Tibial nerve (tissue), 4 donors: ENCODE measurements around the gene ZC3H8. TPM values are rescaled to one million over a fixed set of nuclear protein-coding genes. Genes with fewer than 3 reads are reported as not detected.

Experiments used
- DNase-seq, 2 donors: peaks; one replicate each; pipeline ENCODE4 v3.0.0-alpha.2; 2019; ENCODE audit warnings: low spot score in 2 of 2
- H3K27ac ChIP-seq, 4 donors: fragments of 200-600 bp; sonication (generic) in 3 of 4; one replicate each; pipeline ENCODE4 v1.5.1; 2017 to 2019; ENCODE audit warnings: mild to moderate bottlenecking in 1 of 4
- H3K27me3 ChIP-seq, 2 donors: fragments of 200-600 bp; sonication (generic) in 1 of 2; one replicate each; pipeline versions ENCODE4 v1.5.1 to v1.6.0; 2017 to 2019
- H3K36me3 ChIP-seq, 3 donors: fragments of 200-600 bp; sonication (generic); one replicate each; pipeline ENCODE4 v1.5.1; 2018 to 2019
- H3K4me1 ChIP-seq, 4 donors: fragments of 200-600 bp; sonication (generic) in 3 of 4; one replicate each; pipeline ENCODE4 v1.5.1; 2017 to 2019
- H3K4me3 ChIP-seq, 4 donors: fragments of 200-600 bp; sonication (generic) in 3 of 4; one replicate each; pipeline ENCODE4 v1.5.1; 2017 to 2019; ENCODE audit warnings: mild to moderate bottlenecking in 1 of 4, moderate library complexity in 1 of 4
- H3K9me3 ChIP-seq, 4 donors: fragments of 200-600 bp; sonication (generic) in 3 of 4; one replicate each; pipeline ENCODE4 v1.5.1; 2017 to 2019
- EP300 ChIP-seq, 2 donors: sonication (generic); formaldehyde crosslinking; IDR thresholded peaks; one replicate each; pipeline ENCODE4 v1.6.1; 2017; ENCODE audit warnings: antibody characterized with exemption in 2 of 2, mild to moderate bottlenecking in 1 of 2
- POLR2A ChIP-seq, 2 donors: fragments of 450-650 bp; IDR thresholded peaks; one replicate each; pipeline ENCODE4 v1.6.1; 2017; ENCODE audit warnings: antibody characterized with exemption in 2 of 2, mild to moderate bottlenecking in 2 of 2, moderate library complexity in 2 of 2
- whole genome bisulfite sequencing, 2 donors: methylation state at CpG; one replicate each; pipeline ENCODE4 v1.1.5; 2018; 5-methylcytosine and 5-hydroxymethylcytosine counted together
- total RNA-seq, 4 donors: library from RNA; depleted of rRNA; stranded (reverse); fragments of >200 nt; gene quantifications; one replicate each; pipeline ENCODE4 v1.1.0, GENCODE V29; 2016
- TF ChIP-seq, protein P1 (sequence below), 5 experiments: fragments of 200-600 bp in 3 of 5; fragments of 450-650 bp in 2 of 5; sonication (generic) in 3 of 5; IDR thresholded peaks; one replicate each; pipeline ENCODE4 v1.5.1; 2016 to 2019; ENCODE audit warnings: antibody characterized with exemption in 5 of 5, mild to moderate bottlenecking in 3 of 5, moderate library complexity in 2 of 5

ZC3H8 gene
- total RNA-seq, 4 donors from 2014 or later: 3.5 to 81.6 (median 5.7) TPM

DNA sequence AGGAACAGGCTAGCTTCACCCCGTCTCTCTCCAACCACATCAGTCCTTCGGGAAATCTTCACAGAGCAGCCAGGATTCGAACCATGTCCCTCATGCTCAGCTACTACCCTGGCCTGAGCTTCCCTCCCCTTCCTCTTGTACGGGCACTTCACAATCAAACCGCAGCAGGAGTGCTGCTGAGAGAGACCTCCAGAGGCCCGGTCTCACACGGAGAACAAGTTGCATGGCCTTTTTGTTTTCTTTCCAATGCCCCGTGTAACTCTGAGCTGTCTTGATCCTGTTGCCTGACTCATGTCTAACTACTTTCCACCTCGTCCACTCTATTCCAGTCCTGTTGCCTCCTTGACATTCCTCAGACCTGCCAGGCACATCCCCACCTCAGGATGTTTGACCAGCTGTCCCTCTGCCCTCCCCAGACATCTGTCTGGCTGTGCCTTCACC, 91.3 kb downstream of the ZC3H8 start:
- DNase-seq: no peak
- 59 to 65% methylated on average over 9 of the region's 9 CpGs for WGBS, 2 donors
- H3K36me3 ChIP-seq: no peaks in the 10 kb centered on the region
- H3K4me3 ChIP-seq: no peak overlapping the region
- no peak overlapping the region for H3K27ac ChIP-seq
- H3K27me3 ChIP-seq: no peaks in the 10 kb centered on the region
- no peaks in the 10 kb centered on the region for H3K4me1 ChIP-seq
- no peaks in the 10 kb centered on the region for H3K9me3 ChIP-seq
- TF ChIP-seq, protein P1, sequence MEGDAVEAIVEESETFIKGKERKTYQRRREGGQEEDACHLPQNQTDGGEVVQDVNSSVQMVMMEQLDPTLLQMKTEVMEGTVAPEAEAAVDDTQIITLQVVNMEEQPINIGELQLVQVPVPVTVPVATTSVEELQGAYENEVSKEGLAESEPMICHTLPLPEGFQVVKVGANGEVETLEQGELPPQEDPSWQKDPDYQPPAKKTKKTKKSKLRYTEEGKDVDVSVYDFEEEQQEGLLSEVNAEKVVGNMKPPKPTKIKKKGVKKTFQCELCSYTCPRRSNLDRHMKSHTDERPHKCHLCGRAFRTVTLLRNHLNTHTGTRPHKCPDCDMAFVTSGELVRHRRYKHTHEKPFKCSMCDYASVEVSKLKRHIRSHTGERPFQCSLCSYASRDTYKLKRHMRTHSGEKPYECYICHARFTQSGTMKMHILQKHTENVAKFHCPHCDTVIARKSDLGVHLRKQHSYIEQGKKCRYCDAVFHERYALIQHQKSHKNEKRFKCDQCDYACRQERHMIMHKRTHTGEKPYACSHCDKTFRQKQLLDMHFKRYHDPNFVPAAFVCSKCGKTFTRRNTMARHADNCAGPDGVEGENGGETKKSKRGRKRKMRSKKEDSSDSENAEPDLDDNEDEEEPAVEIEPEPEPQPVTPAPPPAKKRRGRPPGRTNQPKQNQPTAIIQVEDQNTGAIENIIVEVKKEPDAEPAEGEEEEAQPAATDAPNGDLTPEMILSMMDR (IDR thresholded peaks at IDR 0.05): no peak
- TF ChIP-seq POLR2A (IDR thresholded peaks at IDR 0.05): no peak
- TF ChIP-seq EP300 (IDR thresholded peaks at IDR 0.05): no peak

GRCh38 chr2:112162956-112163355, 91.9 kb downstream of the ZC3H8 start:
- no peaks in the 10 kb centered on the region for H3K9me3 ChIP-seq
- no peaks in the 10 kb centered on the region for H3K36me3 ChIP-seq
- DNase-seq: no peak
- WGBS, 2 donors: 92 to 94% methylated on average over 10 to 11 of the region's 11 CpGs
- TF ChIP-seq EP300 (IDR thresholded peaks at IDR 0.05): no peak
- TF ChIP-seq, protein P1 (IDR thresholded peaks at IDR 0.05): no peak
- no peak for TF ChIP-seq POLR2A (IDR thresholded peaks at IDR 0.05)
- no peak overlapping the region for H3K27ac ChIP-seq
- no peaks in the 10 kb centered on the region for H3K27me3 ChIP-seq
- no peaks in the 10 kb centered on the region for H3K4me1 ChIP-seq
- no peak overlapping the region for H3K4me3 ChIP-seq

GRCh38 chr2:112162341-112162740, 92.5 kb downstream of the ZC3H8 start:
- no peaks in the 10 kb centered on the region for H3K9me3 ChIP-seq
- H3K27ac ChIP-seq: no peak overlapping the region
- H3K27me3 ChIP-seq: no peaks in the 10 kb centered on the region
- no peak for DNase-seq
- TF ChIP-seq EP300 (IDR thresholded peaks at IDR 0.05) (no peak), POLR2A (IDR thresholded peaks at IDR 0.05) (no peak)
- TF ChIP-seq, protein P1 (IDR thresholded peaks at IDR 0.05): no peak
- 93 to 99% methylated on average over 6 of the region's 6 CpGs for WGBS, 2 donors
- no peaks in the 10 kb centered on the region for H3K36me3 ChIP-seq
- H3K4me3 ChIP-seq: no peak overlapping the region
- no peaks in the 10 kb centered on the region for H3K4me1 ChIP-seq

Other genes starting within 250 kb of the ZC3H8 start
- 10 to 100 TPM; 11.9 to 20.1 (median 18.2) TPM for gene TMEM87B, start 199.8 kb downstream of the ZC3H8 start, total RNA-seq
- 1 to 10 TPM in 3 of 4 donors, under 1 TPM in 1; 0.60 to 3.9 (median 2.6) TPM for gene FBLN7, start 116.7 kb downstream of the ZC3H8 start, total RNA-seq
- 10 to 100 TPM; 12.0 to 19.9 (median 15.3) TPM for gene ZC3H6, start 20.6 kb upstream of the ZC3H8 start, total RNA-seq
- gene RGPD8, start 178.6 kb upstream of the ZC3H8 start, total RNA-seq: 10 to 100 TPM; 10.2 to 24.3 (median 19.0) TPM
- 10 to 100 TPM; 11.8 to 27.8 (median 23.3) TPM for gene TTL, start 227.1 kb upstream of the ZC3H8 start, total RNA-seq